SK-N-SH treated with all-trans-retinoic acid at 6 μM for 48 hours (cell line): ENCODE results near the gene FOXJ3.

Source experiments
- ARNTL ChIP-seq: fragments of 450-650 bp; formaldehyde crosslinking; IDR thresholded peaks from 2 replicates; pipeline ENCODE4 v1.5.0; 2020; ENCODE audit warnings: low read depth, mild to moderate bottlenecking, moderate library complexity, borderline replicate concordance
- CREB5 ChIP-seq: fragments of 250-450 bp; sonication (Bioruptor Pico); IDR thresholded peaks from 2 replicates; pipeline ENCODE4 v1.5.1; 2020; ENCODE audit warnings: low read depth, mild to moderate bottlenecking, moderate library complexity
- ESRRG ChIP-seq: fragments of 250-450 bp; sonication (Bioruptor Pico); IDR thresholded peaks from 2 replicates; pipeline ENCODE4 v1.6.1; 2021; ENCODE audit warnings: mild to moderate bottlenecking
- GLIS3 ChIP-seq: fragments of 250-450 bp; sonication (Bioruptor Pico); IDR thresholded peaks from 2 replicates; pipeline ENCODE4 v1.5.0; 2020; ENCODE audit warnings: mild to moderate bottlenecking, moderate library complexity
- ISL1 ChIP-seq: fragments of 250-450 bp; sonication (Bioruptor Pico); IDR thresholded peaks from 2 replicates; pipeline ENCODE4 v2.1.2; 2022; ENCODE audit warnings: mild to moderate bottlenecking, moderate library complexity
- POU6F1 ChIP-seq: fragments of 250-450 bp; sonication (Bioruptor Pico); IDR thresholded peaks from 2 replicates; pipeline ENCODE4 v1.8.0; 2021; ENCODE audit warnings: low read depth, mild to moderate bottlenecking, moderate library complexity, borderline replicate concordance
- TCF4 ChIP-seq: fragments of 250-450 bp; sonication (Bioruptor Pico); IDR thresholded peaks from 2 replicates; pipeline ENCODE4 v1.8.0; 2021; ENCODE audit warnings: mild to moderate bottlenecking, moderate library complexity, borderline replicate concordance
- ZC3H10 ChIP-seq: fragments of 250-450 bp; sonication (Bioruptor Pico); IDR thresholded peaks from 2 replicates; pipeline ENCODE4 v1.5.1; 2021; ENCODE audit warnings: mild to moderate bottlenecking, moderate library complexity
- ZFP3 ChIP-seq: fragments of 250-450 bp; sonication (Bioruptor Pico); IDR thresholded peaks from 2 replicates; pipeline ENCODE4 v1.5.0; 2020; ENCODE audit warnings: mild to moderate bottlenecking, moderate library complexity
- ZFP30 ChIP-seq: fragments of 450-650 bp; formaldehyde crosslinking; IDR thresholded peaks from 2 replicates; pipeline ENCODE4 v1.5.0; 2022; ENCODE audit warnings: mild to moderate bottlenecking, moderate library complexity
- ZNF8 ChIP-seq: fragments of 450-650 bp; formaldehyde crosslinking; IDR thresholded peaks from 2 replicates; pipeline ENCODE4 v1.5.0; 2020; ENCODE audit warnings: mild to moderate bottlenecking, moderate library complexity
- TF ChIP-seq, protein P1 (sequence below): fragments of 250-450 bp; sonication (Bioruptor Pico); IDR thresholded peaks from 2 replicates; pipeline ENCODE4 v1.8.0; 2020; ENCODE audit warnings: mild to moderate bottlenecking, moderate library complexity, borderline replicate concordance

DNA sequence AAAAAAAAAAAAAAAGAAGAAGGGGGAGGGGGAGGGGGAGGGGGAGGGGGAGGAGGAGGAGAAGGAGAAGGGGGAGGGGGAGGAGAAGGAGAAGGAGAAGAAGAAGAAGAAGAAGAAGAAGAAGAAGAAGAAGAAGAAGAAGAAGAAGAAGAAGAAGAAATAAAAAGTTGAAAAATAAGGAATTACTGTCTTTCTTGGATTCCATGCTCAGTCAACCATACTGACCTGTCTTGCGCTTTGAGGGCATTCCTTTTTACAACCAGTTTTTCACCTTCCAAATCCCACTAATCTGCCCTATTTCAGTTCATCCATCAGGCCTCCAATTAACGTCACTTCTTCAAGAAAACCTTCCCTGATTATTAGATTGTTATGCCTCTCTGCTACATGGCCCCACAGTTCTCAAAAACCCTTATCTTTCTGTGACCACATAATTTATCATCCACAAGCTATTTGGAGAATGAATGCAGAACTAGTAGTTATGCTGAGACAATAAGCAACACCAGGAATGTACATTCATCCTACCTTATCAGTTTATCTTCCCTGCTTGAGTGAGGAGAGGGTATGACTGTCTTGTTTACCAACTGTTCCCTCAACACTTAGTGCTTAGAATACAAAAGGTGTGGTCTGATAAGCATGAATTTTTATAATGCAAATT, 113.0 kb downstream of the FOXJ3 start:
- TF ChIP-seq ZFP30 (CRISPR knock-in tag) (no peak), ZC3H10 (CRISPR knock-in tag) (no peak), ZNF8 (no peak; the same call in 1 of the 2 replicates), ARNTL (CRISPR knock-in tag) (no peak), TCF4 (no peak), CREB5 (peak; percentile 61; the same call in 1 of the 2 replicates), GLIS3 (CRISPR knock-in tag) (peak; percentile 94; the same call in 1 of the 2 replicates), POU6F1 (CRISPR knock-in tag) (no peak), ZFP3 (CRISPR knock-in tag) (0 out of 2 replicates have a peak, but pooled peaks have one; percentile 63), ESRRG (peak; percentile 34; the same call in 1 of the 2 replicates), ISL1 (CRISPR knock-in tag) (peak; percentile 93)
- TF ChIP-seq, protein P1, sequence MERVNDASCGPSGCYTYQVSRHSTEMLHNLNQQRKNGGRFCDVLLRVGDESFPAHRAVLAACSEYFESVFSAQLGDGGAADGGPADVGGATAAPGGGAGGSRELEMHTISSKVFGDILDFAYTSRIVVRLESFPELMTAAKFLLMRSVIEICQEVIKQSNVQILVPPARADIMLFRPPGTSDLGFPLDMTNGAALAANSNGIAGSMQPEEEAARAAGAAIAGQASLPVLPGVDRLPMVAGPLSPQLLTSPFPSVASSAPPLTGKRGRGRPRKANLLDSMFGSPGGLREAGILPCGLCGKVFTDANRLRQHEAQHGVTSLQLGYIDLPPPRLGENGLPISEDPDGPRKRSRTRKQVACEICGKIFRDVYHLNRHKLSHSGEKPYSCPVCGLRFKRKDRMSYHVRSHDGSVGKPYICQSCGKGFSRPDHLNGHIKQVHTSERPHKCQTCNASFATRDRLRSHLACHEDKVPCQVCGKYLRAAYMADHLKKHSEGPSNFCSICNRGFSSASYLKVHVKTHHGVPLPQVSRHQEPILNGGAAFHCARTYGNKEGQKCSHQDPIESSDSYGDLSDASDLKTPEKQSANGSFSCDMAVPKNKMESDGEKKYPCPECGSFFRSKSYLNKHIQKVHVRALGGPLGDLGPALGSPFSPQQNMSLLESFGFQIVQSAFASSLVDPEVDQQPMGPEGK (CRISPR knock-in tag), result peak; percentile 77; the same call in 1 of the 2 replicates
